ACHN (cell line): ENCODE measurements around the gene SLC39A13.

Experiments used
- DNase-seq: peaks from one replicate; pipeline ENCODE4 v3.0.0-alpha.2; 2015
- in situ Hi-C: cut with HindIII; loops from 2 replicates; pipeline ENCODE4 v1.10.0; 2017; ENCODE audit warnings: low sequenced_read_pairs, low pct_ligation_motif_present, low pct_unique_long_range_greater_than_20kb

Gene SLC39A13

GRCh38 chr11:47379317-47379716 lies 29.1 kb upstream of the SLC39A13 start:
- DNase-seq, result no peak
- in situ Hi-C loops, result no loop called here

- DNase-seq, result no peak
- in situ Hi-C loops, result no loop called here
These were observed 28.3 kb upstream of the SLC39A13 start for GRCh38 chr11:47380078-47380477.

GRCh38 chr11:47383071-47383470 lies 25.3 kb upstream of the SLC39A13 start:
- DNase-seq, result no peak
- in situ Hi-C loops, result no loop called here

GRCh38 chr11:47384498-47384897 lies 23.9 kb upstream of the SLC39A13 start:
- in situ Hi-C loops, result no loop called here
- no peak for DNase-seq

- DNase-seq, result no peak
- in situ Hi-C loops, result no loop called here
These were observed 20.3 kb upstream of the SLC39A13 start for GRCh38 chr11:47387944-47388696.

DNA sequence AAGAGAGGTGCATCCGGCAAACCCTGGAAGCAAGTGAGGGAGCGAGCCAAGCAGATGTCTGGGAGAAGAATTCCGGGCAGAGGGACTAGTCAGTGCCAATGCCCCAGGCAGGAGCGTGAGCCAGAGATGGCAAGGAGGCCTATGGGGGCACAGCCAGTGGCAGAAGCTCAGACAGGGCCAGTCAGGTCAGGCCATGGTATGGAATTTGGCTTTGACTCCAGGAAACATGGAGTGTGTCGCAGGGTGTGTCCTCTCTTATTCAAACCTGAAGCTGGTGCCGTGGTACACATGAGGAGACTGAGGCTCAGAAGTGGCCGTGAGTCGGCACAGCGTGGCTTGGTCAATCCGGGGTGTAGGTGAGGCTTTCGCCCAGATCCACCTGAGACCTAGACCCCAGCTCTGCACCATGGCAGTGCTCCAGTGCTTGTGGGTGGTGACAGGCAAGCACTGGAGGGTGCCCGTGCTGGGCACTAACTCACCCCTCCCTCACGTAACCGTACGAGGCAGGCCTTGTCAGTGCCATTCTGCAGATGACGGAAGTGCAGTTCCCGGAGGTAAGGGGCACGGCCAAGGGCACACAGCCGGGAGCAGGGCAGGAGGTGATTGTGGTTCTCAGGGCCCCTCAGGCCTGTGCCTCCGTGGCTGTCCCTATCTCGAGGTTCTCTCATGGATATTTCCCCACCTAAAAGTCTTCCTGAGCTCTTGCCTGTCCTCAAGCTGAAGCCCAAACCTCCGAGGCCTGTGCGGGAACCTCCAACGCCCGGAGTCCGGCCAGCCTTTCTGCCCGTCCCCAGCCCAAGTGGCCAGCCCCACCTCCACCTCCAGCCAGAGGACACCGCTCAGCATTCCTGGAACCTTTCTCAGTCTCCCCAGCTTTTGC lies 19.5 kb upstream of the SLC39A13 start:
- no peak for DNase-seq
- in situ Hi-C loops, result no loop called here

DNA sequence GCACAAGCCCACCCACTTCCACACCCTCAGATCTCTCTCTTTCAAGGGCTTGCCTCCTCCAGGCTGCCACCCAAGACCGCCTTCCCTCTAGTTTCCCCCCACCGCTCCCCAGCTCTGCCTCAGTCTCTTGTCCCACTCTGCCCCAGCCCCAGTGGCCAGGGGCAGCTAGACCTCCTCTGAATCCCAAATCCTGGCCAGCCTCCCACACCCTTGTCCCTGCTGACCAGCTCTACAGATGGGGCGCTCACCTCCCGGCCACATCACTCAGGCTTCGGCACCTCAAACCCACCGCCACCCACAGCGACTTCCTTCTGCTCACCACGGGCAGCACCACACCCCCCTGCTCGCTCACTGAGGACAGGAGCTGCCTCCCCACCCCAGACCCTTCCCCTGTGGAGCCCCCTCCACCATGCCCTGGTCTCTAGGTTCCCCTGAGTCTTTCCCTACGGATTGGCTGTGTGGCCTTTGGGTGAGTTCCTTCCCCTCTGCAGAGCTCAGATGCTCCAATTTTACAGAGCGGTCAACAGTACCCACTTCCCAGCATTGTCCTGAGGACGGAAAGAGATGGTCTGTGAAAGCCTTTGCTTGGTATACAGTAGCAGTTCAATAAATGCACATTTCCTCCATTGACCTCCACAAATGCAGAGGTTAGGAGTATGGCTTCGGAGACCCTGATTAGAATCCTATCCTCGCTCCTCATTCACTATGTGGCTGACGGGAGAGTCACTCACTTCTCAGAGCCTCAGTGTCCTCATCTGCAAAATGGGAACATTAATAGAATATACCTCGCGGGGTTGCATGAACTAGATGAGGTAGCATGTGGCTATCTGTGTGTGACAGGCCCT lies 18.6 kb upstream of the SLC39A13 start:
- in situ Hi-C loops, result no loop called here
- DNase-seq, result no peak

- in situ Hi-C loops, result no loop called here
These were observed 18.0 kb upstream of the SLC39A13 start for GRCh38 chr11:47390422-47390760.

GRCh38 chr11:47391077-47391583 lies 17.3 kb upstream of the SLC39A13 start:
- in situ Hi-C loops, result no loop called here
- DNase-seq, result no peak

More at GRCh38 chr11:47390422-47390760, 18.0 kb upstream of the SLC39A13 start:
- DNase-seq, result no peak

GRCh38 chr11:47391711-47392432 lies 16.5 kb upstream of the SLC39A13 start:
- no peak for DNase-seq
- in situ Hi-C loops, result no loop called here

GRCh38 chr11:47392546-47393162 lies 15.7 kb upstream of the SLC39A13 start:
- in situ Hi-C loops, result no loop called here
- no peak for DNase-seq

DNA sequence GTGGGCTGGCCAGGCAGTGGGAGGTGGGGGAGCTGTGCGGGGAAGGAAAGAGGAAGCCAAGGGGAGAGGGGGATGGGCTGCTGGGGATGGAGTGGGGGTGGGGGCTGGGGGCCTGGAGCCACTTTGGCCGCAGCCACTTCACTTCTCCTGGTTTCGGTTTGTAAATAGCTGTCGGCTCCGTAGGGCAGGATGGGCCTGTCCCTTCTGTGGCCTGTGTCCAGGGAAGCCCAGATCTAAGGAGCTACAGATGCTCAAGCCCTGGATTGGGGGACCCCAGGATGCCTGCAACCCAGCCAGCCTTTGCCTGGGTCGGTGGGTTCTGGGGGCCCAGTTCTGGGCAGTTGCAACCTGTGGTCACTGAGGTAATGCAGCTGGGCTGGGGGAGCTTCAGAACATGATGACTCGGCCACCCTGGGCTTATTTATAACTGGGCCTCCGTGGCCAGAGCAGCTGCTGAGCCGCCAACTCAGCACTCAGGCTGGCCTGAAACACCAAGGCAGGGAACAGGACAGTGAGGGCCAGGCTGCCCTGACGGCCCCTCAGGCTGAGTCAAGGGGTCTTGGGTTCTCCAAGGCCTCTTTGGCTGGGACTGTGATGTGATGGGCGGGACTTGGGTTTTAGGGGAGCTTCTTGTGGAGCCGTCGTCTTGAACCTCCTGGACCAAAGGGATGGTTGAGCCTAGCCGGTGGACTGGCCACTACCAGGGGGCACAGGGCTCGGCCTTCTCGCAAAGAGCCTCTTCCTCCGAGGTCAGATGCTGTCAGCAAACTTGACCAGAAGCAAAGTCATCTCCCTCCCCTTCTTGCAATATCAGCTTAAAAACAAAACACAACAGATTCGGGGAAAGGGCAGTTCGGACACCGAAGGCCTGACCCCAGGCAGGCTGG lies 15.0 kb upstream of the SLC39A13 start:
- in situ Hi-C loops, result no loop called here
- DNase-seq, result peak; percentile 31

- in situ Hi-C loops, result no loop called here
- no peak for DNase-seq
These were observed 14.4 kb upstream of the SLC39A13 start for GRCh38 chr11:47394050-47394321.

DNA sequence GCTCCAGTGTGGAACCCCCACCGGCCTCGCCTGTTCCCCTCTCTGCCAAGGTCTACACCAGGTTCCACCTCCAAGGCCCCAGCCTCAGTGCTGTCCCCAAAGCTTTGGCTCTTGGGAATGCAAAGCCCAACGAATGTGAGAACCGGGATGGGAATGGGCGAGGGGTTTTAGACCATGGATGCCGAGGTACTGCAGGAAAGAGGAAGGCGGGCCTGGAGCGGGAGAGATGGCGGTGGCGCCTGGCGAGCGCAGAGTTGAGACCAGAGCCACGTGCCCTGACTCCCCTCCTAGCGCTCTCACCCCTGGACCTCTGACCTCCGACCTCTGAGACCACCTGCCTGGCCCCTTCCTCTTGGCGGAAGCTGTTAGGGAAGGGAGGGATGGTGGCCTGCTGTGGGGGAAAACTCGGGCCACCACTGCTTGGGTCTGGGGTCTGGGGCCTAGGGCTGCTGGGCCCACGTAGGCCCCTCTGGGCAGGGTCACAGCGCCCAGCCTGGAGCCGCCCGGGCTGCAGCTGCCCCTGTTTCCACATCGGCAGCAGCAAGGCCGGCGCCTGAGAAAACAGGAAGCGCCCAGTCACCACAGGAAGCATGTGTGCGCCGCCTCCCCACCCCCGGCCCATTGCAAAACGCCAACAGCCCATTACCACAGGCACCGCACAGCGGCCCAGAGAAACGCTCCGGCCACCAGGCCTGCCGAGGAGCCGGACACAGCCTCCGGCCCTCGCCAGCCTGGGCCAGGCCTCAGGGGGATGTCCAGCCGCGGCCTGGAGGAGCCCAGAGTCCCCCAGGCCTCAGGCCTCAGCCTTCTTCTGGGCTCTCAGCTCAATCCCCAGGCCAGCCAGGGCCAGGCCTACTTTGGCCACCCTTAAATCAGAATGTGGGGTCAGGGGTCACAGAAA lies 13.8 kb upstream of the SLC39A13 start:
- in situ Hi-C loops, result no loop called here
- DNase-seq, result no peak

- in situ Hi-C loops, result no loop called here
- no peak for DNase-seq
These were observed 13.0 kb upstream of the SLC39A13 start for GRCh38 chr11:47395223-47396048.

DNA sequence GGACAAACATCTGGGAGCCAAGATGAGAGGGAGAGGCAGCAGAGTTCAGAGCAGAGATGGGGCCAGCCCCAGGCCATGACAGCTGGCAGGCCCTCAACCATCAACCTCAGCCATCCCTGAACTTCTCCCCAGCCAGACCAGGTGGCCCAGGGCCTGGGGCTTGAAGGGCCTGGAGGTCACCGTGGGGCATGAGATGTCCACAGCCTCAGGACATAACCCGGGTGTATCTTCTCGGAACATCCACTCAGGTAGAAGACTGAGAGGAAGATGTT lies 12.4 kb upstream of the SLC39A13 start:
- DNase-seq, result no peak
- in situ Hi-C loops, result no loop called here
